NCI-H146 (cell line): ENCODE data around the gene RBM46.

Experiments used
- DNase-seq: peaks from one replicate; lab custom pipeline; 2025; lab: John Stamatoyannopoulos, UW

The RBM46 gene

DNA sequence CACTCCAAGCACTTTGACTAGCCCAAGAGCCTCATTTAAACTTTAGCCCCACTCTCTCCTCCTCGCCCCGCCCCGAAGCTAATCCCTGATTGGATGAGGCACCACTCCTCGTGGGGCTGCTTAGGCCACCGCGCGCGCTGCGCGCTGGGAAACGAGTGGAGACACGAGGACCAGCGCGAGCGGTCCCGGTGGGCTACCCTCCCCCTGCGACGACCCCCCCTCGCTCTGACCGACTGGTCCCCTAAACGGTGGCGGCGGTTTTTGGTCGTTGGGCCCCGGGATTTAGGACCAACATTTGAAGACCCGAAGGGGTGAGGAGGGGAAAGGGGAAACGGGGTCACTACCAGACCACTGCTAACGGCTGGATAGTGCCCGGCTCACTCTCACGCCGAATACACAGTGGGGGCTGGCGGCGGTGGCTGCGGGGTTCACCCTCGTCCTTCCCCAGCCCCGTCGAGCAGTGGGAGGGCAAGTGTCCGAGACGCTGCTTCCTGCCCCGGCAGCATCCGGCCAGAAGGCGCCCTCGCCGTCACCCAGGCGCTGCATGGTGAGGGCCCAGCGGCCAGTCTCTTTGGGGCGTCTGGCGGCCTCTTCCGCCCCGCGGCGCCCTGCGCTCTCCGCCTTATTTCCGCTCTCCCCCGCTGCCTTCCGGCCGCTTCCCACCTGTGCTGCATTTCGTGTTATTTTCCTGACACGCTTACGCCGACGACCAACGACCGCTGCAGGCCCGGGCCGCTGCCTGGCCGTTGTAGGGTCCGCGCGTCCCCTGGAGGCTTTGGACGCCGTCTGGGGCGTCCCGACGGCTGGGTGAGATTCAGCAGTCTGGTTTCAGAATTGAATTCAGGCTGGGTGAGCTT, at the start of gene RBM46:
TSS of gene RBM46 (plus strand) at position 147 of the 857 bp plus-strand sequence. CDS start 15,481 bp downstream, outside the sequence.
- no peak for DNase-seq

DNA sequence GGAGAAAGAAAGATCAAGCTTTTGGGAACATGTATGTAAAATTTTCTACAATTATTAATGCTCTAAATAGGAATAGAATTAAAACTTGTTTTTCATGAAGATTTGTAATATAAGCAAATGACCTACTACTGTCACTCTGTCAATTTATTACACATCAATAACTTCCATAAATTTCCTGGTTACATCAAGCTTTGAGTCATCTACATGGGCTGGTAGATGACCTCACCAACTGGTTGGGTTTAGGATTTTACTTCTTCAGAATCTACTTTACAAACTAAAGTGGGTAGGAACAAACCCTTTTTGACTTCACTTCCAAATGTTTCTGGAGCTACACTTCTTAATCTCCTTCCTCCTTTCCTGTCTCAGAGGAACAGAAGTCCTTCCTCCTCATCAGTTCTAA, 49.3 kb upstream of the RBM46 start:
- DNase-seq, result no peak

DNA sequence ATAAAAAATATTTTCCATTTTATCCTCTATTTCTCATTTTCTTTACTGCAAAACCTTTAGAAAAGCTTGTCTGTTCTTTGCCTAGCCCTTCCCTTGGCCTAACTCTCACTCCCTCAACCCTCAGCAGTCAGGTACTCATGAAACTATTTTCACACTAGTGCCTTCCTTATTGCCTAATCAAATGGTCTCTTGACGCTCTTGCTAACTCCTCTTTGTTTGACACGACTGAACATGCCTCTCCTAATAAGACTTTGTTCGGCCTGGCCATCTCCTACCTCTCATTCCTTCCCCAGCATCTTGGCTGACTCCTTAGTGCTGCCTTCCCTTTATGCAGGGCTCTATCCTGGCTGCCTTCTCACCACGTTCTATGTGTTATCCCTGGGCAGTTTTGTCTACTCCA, 48.4 kb upstream of the RBM46 start:
- no peak for DNase-seq

- no peak for DNase-seq
Observed at GRCh38 chr4:154736770-154737169, 44.3 kb upstream of the RBM46 start.

GRCh38 chr4:154738426-154738825, 42.6 kb upstream of the RBM46 start:
- no peak for DNase-seq

DNA sequence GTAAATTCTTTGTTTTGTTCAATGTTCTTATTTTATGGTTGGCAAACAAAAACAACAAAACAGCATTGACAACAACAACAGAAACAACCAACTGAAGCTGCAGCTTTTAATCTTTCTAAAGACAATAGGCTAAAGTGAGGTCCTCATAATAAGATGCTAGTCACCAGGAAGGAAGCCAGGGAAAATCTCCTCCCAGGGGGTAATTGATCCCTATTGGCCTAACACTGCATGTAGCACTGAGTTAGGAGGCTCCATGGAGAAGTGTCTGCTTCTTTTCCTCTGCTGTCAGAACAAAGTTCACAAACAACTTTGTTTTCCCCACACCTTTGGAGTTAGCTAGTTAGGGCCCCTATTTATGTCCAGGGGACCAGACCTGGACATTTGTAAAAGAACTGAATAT, 42.0 kb upstream of the RBM46 start:
- DNase-seq, result no peak

GRCh38 chr4:154740462-154740861, 40.6 kb upstream of the RBM46 start:
- no peak for DNase-seq

GRCh38 chr4:154741131-154741665, 39.9 kb upstream of the RBM46 start:
- no peak for DNase-seq

DNA sequence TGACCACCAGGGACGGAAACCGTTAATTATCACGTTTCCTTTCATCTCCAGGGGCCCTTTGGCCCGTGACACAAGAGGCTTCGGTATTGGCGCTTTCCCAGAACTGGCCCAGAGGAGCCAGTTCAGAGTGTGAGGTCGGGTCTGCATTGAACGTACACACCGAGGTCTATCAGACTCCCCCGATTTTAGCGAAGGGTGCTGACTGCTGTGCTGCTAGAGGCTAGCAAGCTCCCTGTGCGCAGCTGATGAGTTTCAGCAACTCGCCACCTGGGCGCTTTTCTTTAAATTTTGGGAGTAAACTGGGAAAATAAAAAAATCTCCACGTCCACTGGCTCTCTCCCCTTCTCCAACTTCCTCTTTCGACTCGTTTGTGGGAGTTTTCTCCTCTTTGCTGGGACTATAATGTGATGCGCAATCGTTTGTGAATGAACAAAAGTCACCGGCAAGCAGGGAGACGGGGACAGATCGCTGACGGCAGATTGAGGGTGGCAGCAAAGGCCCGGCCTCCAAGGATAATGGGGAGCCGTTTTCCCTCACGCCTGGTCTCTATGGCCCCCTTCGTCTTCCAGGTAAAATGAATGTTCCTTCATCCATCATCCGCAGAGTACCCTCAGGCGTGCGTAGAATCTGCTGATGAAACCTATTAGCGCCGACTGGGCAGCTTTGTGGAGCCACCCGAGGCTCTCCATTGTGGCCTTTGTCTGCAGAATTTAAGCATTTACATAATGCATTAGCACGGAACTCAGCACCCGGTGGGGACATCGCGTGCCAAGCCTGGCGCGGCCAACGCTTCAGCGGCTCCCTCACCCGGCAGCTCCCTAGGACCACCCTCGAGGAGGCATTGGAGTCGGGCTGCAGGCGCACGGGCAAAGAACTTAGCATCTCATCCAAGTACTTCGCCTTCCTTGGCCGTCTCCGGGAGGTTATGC, 38.9 kb upstream of the RBM46 start:
- no peak for DNase-seq

- peak; percentile 17 for DNase-seq
Observed at GRCh38 chr4:154743683-154744340, 37.3 kb upstream of the RBM46 start, which contains the start of gene LRAT. LRAT (plus strand) TSS chr4:154744000; CDS start chr4:154744327, 327 bp downstream.

DNA sequence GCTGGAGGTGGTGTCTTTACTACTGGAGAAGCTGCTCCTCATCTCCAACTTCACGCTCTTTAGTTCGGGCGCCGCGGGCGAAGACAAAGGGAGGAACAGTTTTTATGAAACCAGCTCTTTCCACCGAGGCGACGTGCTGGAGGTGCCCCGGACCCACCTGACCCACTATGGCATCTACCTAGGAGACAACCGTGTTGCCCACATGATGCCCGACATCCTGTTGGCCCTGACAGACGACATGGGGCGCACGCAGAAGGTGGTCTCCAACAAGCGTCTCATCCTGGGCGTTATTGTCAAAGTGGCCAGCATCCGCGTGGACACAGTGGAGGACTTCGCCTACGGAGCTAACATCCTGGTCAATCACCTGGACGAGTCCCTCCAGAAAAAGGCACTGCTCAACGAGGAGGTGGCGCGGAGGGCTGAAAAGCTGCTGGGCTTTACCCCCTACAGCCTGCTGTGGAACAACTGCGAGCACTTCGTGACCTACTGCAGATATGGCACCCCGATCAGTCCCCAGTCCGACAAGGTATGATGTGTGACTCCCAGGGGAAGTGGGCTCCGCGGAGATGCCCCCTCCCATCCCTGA, 36.6 kb upstream of the RBM46 start:
- DNase-seq, result no peak

GRCh38 chr4:154757713-154758112, 23.4 kb upstream of the RBM46 start:
- DNase-seq, result no peak

- DNase-seq, result no peak
Observed at GRCh38 chr4:154760895-154761294, 20.2 kb upstream of the RBM46 start.

DNA sequence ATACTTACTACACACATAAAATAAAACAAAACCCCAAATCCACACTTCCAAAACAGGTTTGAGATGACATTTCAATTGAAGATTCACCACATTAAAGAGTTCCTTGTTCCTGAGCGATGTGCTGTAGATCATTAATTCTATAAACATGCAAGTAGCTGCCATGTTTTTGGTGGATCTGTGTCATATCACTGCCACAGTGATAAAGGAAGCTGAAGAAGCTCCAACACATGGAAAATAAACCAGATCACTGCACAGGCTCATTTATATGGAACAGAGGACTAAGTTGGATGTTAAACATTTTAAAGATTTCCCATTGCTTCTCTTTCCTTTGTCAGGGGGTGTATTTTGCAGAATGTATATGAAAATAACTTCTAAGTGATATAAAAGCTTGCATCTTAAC, 2.8 kb upstream of the RBM46 start:
- no peak for DNase-seq

DNA sequence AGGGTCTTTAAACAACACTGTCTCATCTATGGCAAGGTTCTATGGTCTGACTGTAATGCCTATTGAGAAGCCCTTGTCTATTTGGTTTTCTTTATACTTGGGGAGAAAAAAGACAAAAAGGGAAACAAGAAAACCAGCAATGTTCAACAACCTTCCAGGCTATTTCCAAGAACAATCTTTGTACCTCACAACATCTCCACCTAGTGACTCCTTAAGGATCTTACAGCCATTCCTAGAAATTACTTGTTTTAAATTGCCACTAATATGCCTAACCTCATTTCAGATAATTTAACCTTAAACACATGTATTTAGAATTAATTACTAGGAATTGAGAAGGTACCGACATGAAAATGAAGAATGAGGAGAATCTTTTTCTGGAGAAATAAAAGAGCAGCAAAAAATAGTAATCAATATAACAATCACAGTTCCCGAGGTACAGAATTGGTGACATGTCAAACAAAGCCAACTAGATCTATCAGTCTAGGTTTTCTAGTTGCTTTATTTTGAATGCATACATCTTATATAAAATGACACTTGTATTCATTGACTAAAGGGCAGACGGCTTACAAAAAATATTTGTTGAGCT, 1.6 kb upstream of the RBM46 start:
- no peak for DNase-seq

- DNase-seq, result no peak
Observed at GRCh38 chr4:154781983-154782293, 866 bp downstream of the RBM46 start.

DNA sequence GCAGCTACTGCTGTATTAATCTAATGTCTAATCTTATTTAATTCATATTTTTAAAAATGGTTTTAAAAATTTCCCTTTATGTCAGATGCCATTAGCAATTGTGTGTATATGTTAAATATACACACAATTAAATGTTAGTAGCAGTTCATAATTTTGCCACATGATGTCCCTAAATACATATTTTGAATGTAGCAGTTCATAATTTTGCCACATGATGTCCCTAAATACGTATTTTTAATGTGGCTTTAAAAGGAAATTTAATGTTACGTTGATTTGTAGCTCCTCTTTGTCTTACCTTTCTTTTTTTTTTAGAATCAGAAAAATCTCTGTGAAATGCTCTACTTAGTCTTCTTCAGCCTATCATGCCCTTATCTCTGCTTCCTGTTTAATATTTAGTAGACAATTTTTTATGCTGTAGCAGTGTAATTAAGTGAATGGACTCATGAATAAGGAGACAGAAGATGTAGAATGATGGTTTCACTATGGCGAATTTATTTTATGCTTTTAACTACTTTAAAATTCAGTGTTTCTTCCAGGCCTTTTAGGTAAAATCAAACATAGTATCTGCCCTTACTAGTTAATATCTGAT, 26.1 kb downstream of the RBM46 start:
- DNase-seq, result peak; percentile 1

- no peak for DNase-seq
Observed at GRCh38 chr4:154818230-154818629, 37.2 kb downstream of the RBM46 start.

GRCh38 chr4:154822775-154823174, 41.7 kb downstream of the RBM46 start:
- no peak for DNase-seq

GRCh38 chr4:154836030-154836429, 55.0 kb downstream of the RBM46 start:
- no peak for DNase-seq

- DNase-seq, result no peak
Observed at GRCh38 chr4:154836513-154836912, 55.4 kb downstream of the RBM46 start.
